ENCODE data around the gene TRPC4AP. TPM values are rescaled to one million over a fixed set of nuclear protein-coding genes. Genes with fewer than 3 reads are reported as not detected.
A peak's percentile ranks its signal among the peaks of the same experiment; 100 is the strongest.

The TRPC4AP gene
- total and polyA plus RNA-seq, 2 of the 8 experiments (the other 6 are each of a cell fraction or from before 2014, with no cell fraction given) = 73.1 to 74.8 TPM

- Histone ChIP-seq H3K27ac (ENCODE audit: low read depth, low read length) (no peak overlapping the region), H2BK20ac (ENCODE audit: low read length) (no peak overlapping the region), H3K14ac (ENCODE audit: insufficient read length) (no peak overlapping the region), H3K18ac (ENCODE audit: extremely low read depth, low read length) (no peak overlapping the region), H2BK15ac (ENCODE audit: low read length) (peak overlapping the region; percentile 92; the same call in 1 of the 2 replicates), H3K4me1 (replicated peaks in 1 of 4; ENCODE audit: control insufficient read depth in 3 of 4, insufficient read depth in 4 of 4, low read length in 3 of 4) (peaks cover 0 to 3% (median 0%) of the 10 kb centered on the region in 4 experiments; a peak in 1 of 7 replicates), H3K23me2 (ENCODE audit: low read depth, low read length) (no peaks in the 10 kb centered on the region), H3K23ac (ENCODE audit: insufficient read length) (no peak overlapping the region), H3K27me3 (replicated peaks in 1 of 4; ENCODE audit: control insufficient read depth in 3 of 4, extremely low read depth in 1 of 4, insufficient read depth in 3 of 4, low read length in 3 of 4) (no peaks in the 10 kb centered on the region), H4K5ac (ENCODE audit: insufficient read length, low read depth, low read length) (no peak overlapping the region), H2AFZ (ENCODE audit: low read length) (no peak overlapping the region), H3K56ac (replicated peaks; ENCODE audit: insufficient read length, low read depth, low read length) (no peak overlapping the region), H2BK5ac (ENCODE audit: low read depth, low read length) (0 out of 2 replicates have a peak overlapping the region, but pooled peaks have one; percentile 75), H3K79me2 (ENCODE audit: control insufficient read depth in 1 of 2, insufficient read depth in 2 of 2, low read length in 2 of 2) (no peaks in the 10 kb centered on the region), H4K91ac (replicated peaks; ENCODE audit: insufficient read length, low read length) (no peak overlapping the region), H4K8ac (ENCODE audit: extremely low read depth, insufficient read depth, low read length) (no peak overlapping the region), H3K4me3 (ENCODE audit: extremely low read depth in 1 of 4, insufficient read depth in 2 of 4, low read depth in 3 of 4, low read length in 4 of 4) (no peak overlapping the region), H3K4me2 (ENCODE audit: insufficient read depth in 1 of 2, low read depth in 2 of 2, low read length in 2 of 2) (no peak overlapping the region), H3K9ac (replicated peaks in 1 of 4; ENCODE audit: extremely low read depth in 1 of 4, low read depth in 3 of 4, low read length in 3 of 4) (peak overlapping the region in 1 of 4 experiments; percentile 28; a peak in 1 of 7 replicates), H2AK5ac (ENCODE audit: low read depth, low read length) (0 out of 2 replicates have a peak overlapping the region, but pooled peaks have one; percentile 86), H2BK120ac (replicated peaks; ENCODE audit: low read depth, low read length) (no peak overlapping the region), H2BK12ac (ENCODE audit: low read depth, low read length) (no peak overlapping the region), H3K36me3 (ENCODE audit: control insufficient read depth in 2 of 4, insufficient read depth in 4 of 4, low read length in 3 of 4) (no peaks in the 10 kb centered on the region), H3K79me1 (ENCODE audit: low read depth, low read length) (no peaks in the 10 kb centered on the region), H3K4ac (replicated peaks; ENCODE audit: insufficient read length, low read depth, low read length) (no peak overlapping the region), H3K9me3 (ENCODE audit: insufficient read depth in 2 of 2, low read depth in 1 of 2, low read length in 1 of 2) (no peaks in the 10 kb centered on the region), H4K20me1 (replicated peaks in 1 of 2; ENCODE audit: control insufficient read depth in 1 of 2, insufficient read depth in 2 of 2, low read length in 2 of 2) (no peaks in the 10 kb centered on the region)
- DNase-seq (ENCODE audit: low read depth in 1 of 2, low spot score in 2 of 2) (no peak), FAIRE-seq (no peak)
- 90% methylated on average over 8 of the region's 8 CpGs; no CpG with 5 or more reads in 1 of the 2 experiments for WGBS, 2 experiments (ENCODE audit: extremely low coverage in 1 of 2, insufficient coverage in 1 of 2, insufficient read length in 1 of 2, insufficient replicate concordance in 2 of 2, low coverage in 1 of 2, low lambda C conversion rate in 2 of 2, missing lambda C conversion rate in 1 of 2)
- POLR2A ChIA-PET (ENCODE audit: partially characterized antibody) = interaction anchor here (1.1 kb wide), 1 partner anchor 9 kb away, joined by 3 read pairs; no protein-coding TSS in a partner anchor
- CTCF ChIA-PET (ENCODE audit: partially characterized antibody) = interaction anchor here (0.7 to 2.1 kb wide), 3 partner anchors 106 to 128 kb away, joined by 5 to 9 read pairs (median 5); no protein-coding TSS in a partner anchor
Observed at GRCh38 chr20:35101620-35102019, 9.0 kb upstream of the TRPC4AP start.

All from H1 (cell line).